GM19240 (cell line): ENCODE results near the gene GSDME.

ENCODE experiments used
- DNase-seq: peaks from one replicate; pipeline ENCODE4 v3.0.0; 2011; ENCODE audit warnings: low spot score; ENCODE audit not compliant: insufficient read length

Gene GSDME

DNA sequence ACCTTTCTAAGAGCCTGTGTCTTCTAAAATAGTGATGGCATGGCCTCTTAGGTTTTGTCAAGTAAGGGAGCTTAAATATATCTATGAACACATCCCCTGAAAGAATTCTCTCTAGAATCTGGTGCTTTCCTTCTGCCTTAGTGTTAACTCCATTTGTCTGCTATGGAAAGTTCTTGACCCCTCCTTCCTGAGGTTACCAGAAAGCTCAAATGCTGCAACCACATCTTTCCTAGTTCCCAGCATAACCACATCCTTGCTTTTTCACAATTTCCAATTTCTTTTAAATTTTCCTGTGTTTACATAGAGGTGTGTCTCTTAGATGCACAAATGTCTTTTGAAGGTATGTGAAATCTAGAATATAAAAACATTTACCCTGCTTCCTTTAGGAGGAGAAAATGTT, 16.4 kb upstream of the GSDME start:
- DNase-seq = no peak

DNA sequence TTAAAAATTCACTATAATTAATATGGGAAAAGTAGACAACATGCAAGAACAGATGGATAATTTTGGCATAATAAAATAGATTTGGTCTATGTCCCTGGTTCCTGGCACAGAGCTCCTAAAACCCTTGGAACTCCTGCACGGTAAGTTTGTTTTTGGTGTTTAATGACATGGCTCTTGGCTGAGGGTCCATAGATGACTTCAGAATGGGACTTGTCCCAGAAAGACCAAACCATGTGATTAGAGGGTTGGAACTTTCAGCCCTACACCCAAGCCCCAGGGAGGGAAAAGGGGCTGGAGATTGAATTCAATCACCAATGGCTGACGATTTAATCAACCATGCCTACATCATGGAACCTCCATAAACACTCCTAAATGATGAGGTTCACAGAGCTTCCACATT, 12.6 kb upstream of the GSDME start:
- no peak for DNase-seq

DNA sequence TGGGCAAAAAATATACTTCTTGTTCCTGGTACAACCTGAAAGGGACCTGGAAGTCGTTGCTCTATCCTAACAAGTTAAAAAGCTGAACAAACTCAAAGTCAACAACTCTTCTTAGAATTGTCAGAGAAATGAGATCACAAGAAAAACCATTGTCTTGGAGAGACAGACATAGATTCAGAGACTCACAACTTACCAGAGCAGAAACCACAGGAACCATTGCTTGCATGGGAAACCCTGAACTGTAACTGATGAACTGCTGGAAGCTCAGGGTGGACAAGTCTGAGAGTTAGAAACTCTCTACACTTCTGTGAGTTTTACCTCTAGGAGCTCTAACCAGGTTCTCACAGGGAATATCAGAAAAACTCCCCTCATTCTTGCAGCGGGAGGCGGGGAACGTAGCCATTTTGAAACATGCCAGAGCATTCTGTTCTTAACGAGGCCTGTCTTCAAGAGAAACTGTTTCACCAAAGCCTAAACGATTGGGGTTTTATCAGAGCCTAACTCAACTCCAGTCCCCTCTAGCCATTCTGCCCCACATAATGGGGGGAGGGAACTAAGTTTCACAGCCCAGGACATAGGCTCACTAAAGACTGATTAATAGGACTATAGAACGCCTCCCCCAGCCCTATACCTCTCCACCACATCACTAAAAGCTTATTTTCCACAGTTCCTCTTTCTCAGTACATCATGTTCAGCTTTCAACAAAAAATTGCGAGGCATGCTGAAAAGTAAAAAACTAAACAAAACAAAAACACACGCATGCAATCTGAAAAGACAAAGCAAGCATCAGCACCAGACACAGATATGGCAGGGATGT, 12.0 kb upstream of the GSDME start:
- DNase-seq = no peak

DNA sequence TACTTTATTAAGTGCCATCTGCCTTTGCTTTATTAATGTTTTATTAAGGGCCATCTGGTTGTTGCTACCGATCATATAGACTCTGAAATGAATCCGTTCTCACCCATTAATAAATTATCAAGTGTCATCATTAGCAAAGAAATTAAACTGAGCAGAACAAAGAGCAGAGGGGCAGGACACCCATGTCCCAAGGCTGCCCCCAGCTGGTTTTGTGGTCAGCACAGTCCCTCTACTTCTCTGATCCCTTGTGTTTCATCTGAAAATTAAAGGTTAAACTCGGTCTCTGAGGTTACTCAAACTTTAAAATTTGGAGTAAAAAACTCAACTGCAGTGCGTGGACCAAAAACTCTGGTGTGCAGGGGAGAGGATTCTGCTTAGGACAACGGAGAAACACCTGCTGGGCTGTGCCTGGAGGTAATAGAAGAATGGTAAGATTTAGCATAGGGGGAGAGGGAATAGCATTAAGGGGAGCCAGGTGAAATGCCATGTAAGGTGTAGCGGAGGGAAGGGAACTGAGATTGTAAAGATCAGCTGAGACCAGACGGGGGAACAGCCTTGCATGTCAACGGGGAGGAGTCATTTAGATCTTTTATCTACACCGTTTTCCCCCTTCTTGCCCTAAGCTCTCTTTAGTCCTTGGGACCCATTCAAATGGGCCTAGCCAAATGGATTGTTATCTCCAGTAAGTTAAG, 10.8 kb upstream of the GSDME start:
- DNase-seq = no peak

DNA sequence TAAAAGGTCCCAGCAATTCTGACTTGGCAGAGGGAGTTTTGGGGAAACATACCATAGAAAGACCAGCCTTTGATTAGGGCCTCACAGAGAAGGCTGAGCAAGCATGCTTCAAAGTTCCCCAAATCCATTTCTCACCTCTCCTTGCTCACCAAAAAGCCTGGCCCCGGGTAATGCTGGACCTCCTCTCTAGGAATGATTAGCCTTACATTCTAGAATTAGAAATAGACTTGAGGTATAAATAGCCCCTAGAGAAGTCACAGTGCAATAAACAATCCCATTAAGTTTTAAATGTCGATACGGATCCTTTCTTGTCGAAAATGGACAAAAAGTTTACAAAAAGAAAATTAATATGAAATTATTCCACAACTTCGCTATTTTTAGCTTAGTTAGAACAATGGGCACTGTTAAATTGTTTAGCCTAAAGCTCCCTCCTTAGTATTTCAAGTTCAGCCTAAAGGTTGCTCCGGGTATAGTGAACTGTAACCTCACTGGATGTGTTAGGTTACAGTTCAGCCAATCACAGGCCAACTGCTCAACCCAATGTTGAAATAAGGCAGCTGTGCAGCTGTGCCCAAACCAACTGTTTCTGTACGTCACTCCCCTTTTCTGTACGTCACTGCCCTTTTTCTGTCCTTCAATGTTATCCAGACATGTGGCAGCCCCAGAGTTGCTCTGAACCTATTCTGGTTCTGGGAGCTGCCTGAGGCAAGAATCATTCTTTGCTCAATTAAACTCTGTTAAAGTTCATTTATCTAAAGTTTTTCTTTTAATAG, 7.9 kb upstream of the GSDME start:
- DNase-seq = no peak

DNA sequence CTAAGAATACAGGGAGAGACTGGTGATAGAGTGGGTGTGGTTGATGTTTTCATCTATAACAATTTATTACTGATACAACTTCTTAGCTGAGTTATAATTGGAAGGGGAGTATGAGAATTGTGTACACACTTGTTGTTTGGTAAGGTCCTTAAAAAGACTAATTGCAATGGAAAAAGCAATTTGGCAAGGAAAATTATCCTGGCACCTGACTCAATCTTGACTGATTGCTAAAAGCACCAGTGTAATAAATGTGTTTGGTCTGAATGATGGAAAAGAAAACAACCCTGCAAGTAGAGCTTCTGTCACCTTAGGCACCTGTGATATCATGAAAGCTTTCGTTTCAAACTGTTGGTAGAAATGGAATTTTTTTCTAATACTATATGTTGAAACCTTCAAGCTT, 6.7 kb upstream of the GSDME start:
- DNase-seq = no peak

DNA sequence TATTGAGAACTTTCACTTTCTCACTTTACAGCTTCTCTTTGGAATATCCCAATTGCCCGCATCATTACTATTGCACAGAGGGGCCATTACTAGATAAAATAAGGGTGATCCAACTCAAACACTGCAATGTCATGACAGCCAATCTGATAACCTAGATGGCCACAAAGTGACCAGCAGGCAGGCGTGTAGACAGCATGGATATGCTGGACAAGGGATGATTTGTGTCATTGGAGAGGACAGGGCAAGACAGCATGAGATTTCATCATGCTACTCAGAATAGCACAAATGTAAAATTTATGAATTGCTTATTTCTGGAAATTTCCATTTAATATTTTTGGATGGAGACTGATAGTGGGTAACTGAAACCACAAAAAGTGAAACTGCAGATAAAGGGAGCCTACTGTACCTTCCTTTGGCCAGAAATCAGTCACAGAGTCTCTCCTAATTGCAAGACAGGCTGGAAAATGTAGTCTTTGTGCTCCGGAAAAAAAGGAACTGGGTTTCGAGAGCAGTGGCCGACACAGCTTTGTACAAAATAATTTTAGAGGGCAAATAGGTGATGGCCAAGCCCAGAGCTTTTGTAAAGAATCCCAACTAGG, 6.1 kb upstream of the GSDME start:
- DNase-seq = no peak

DNA sequence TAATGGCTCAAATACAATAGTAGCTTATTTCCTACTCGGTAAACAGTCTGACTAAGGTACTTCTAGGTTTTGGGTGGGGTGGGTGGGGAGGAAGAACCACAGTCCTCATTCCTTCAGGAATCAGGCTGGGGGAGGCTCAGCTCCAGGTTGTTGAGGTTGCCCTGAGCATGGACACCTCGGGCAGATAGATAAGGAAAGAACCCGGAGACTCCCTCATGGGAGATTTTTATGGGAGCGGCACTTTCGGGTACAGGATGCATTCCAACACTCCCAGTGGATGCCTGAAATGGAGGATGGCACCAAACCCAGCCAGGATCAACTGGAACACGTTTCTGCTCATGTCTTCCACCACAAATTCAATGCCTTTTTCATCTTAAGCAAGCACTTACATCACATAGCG, 5.5 kb upstream of the GSDME start:
- DNase-seq = no peak

DNA sequence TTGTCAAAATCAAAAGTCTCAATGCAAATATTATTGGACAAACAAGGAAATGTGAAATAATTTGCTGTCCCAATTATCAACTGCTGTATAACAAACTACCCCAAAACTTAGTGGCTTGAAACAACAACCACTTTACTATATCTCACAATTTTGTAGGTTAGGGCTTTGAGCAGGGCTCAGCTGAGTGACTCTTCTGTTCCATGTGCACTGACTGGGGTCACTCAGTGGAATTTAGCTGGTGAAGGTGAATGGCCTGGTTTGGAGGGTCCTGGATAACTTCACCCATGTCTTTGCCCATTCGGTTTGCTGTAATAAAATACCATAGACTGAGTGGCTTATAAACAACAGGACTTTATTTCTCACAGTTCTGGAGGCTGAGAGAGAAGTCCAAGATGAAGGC, 3.7 kb upstream of the GSDME start:
- no peak for DNase-seq

DNA sequence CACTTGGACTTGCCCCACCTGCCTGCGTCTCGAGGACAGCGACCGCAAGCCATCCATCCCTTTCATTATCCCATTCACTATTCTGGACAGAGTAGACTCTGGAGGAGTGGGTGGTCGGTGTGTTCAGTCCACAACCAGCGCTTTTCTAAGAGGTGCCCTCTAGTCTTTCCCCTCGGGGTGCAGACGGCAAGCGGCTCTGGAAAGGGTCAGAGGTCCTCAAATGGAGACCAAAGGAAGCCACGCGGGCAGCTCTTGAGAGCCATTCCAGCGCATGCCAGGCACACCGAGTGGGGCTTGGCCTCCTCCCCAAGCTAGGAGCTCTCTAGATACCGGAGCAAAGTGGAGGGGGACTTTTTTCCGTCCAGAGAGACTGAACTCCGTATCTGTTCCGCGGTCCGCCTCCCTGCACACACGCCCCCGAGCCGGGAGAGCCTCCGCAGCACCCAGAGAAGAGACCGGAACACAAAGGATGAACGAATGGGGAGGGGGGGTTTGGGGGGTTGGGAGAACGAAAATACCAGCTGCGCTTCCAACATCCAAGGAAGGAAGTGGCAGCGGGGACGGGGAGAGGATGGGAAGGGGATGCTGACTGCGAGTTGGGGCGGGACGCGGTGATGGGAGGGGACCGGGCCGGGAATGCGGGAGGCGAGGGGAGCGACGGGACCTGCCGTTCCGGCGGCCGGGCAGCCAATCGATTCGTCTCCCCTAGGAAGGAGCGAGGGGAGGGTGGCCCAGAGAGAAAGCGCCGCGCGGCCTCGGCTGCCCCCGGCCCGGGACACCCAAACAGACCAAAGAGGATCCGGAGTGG, 515 bp downstream of the GSDME start:
- DNase-seq = peak; percentile 14

DNA sequence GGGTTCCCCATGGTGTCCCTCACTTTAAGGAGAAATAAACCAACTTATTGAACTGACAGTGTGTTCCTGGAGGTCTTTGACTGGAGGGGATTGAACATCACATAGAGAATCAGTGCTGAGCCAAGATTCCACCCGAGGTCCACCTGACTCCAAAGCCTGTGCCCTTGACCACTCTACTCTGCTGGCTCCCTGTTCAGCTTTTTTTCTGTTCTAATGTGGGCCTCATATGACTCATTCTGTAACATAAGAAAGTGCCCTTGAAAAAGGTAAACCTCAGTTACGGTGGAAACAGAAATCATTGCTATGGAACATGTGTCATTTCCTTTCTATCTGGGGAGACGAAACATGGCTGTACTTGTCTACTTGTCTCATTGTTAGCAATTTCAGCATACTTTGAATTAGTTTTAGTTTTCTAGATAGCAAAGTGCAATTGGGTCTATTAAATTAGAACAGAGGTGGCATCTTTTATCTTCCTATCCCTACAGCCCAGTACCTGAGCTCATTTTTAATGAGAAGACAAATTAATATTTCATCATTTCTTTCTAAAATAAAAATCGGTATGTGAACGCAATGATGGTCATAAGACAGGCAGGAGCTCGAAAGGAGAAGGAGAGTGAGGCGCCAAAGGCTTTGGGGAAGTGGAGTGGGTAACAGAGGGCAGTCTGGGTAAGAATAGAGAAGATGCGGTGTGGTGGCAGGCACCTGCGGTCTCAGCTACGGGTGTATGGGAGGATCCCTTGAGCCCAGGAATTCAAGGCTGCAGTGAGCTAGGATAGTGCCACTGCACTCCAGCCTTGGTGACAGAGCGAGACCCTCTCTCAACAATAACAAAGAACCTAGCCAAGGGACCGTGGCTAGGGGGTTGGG, 1.5 kb downstream of the GSDME start:
- peak; percentile 24 for DNase-seq

DNA sequence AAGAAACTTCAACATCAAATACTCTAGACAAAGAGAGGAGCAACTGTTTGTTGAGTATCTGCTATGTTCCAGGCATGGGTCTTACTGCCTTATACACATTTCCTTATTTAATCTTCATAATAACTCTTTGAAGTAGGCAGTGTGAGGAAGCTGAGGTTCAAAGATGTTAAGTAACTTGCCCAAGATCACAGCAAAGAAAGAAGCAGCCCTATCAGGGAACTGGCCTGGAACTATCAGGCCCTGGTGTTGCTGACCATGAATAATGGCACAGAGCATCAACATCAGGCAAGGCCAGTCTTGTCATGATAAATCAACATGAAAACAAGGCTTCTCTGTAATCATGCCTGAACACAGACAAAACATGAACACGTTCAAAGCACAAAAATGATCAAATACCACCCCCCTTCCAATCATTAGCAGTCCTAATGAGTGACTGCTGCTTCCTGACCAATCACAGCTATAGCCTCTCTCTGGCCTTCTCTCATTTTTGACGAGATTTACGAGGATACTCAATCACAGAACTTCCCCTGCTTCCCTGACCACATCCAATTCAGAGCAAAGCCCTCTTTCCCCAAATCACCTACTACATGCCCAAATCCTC, 2.3 kb downstream of the GSDME start:
- DNase-seq = no peak

DNA sequence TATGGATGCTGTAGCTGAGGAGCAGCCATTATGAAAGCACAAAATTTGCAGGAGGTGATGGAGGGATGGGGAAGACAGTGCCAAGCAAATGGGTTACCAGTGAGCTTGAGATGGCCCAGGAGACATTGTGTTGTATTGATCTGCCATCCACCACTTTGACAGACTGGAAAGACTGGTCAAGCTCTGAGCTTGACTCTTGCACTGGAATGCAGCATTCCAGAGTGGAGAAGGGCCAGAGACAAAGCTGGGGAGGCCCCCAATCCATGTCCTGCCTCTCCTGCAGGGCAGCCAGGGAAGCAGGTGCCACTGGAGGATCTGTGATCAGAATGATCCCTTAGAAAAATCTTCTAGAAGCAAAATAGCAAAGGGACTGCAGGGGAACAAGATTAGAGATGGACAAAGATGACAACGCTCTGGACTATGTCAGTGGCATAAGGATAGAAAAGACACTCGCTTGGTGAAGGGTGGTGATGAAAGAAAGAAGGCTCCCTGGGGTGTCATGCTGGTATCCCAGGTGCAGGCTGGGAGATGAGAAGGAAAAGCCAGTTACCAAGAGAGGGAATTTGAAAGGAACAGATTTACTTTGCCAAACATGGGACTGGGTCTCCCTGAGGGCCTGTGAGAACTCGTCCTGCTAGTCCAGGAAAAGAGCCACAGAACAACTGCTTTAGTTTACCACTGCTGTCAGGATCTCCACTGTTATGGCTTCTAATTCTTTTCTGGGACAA, 5.0 kb downstream of the GSDME start:
- DNase-seq = no peak

DNA sequence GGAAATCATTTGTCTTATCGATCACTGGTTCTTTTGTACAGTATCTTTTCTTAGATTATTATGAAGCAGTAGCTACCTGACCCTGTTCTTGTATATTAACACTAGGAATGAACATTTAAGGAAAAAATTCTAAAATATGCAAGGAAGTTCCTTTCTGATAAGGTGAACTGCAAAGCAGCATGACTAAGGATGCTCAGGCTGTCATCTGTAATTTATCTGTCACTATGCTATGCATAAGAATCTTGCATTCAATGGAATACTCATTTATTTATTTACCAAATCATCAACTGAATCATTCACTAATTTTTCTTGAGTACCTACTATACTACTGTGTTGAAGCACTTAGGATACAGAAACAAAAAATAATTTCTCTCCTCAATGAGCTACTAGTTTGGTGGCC, 5.8 kb downstream of the GSDME start:
- no peak for DNase-seq

DNA sequence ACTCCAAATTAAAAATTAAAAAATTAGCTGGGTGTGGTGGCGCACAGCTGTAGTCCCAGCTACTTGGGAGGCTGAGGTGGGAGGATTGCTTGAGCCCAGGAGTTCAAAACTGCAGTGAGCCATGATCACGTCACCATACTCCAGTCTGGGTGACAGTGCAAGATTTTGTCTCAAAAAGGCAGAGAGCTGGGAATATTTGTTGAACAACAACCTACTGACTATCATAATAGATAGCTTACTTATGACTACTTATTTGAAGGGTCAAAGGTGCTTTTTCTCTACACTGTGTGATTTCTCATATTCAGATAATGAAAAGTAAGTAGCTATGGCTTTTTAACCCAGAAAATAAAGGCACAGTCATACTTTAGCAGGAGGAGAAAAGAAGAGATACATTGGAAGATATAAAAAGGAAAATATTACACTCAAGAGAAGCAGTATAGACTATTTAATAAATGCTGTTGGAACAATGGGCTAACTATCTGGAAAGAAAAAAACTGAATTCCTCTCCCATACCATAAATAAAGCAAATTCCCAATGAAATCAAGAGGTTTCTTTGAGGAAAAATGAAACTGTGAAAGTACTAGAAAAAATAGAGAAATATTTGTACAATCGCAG, 6.7 kb downstream of the GSDME start:
- DNase-seq = no peak

DNA sequence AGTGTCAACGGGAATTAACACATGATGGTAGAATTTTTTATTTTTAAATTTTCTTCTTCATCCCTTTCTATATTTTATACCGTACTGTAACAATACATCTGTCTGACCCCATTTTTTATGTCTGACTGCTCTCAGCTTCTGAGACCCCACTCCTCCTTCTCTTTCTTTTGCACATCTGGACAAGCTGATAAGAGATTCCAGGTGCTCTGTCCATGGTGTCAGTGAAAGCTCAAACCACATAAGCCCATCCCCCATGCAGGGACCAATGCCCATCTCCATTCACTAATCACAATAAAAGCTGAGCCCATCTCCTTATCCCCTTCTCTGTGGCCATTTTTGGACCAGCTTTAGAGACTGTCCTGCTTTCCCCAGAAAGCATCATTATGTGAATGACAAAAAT, 8.7 kb downstream of the GSDME start:
- DNase-seq = no peak

DNA sequence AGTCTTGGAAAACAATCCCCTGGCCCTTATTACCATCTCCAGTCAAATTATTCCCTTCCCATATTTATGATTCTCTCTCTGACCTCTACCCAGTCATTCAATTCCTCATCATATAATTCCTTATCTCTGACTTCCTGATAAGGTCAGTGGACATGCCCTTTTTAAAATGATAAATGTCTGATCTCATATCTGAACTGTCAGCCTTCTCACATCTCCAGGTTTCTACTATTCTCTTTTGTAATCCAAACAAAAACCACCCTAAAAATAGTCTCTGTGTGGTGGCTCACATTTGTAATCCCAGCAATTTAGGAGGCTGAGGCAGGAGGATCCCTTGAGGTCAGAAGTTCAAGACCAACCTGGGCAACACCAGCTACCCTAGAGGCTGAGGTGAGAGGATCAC, 11.9 kb downstream of the GSDME start:
- no peak for DNase-seq

DNA sequence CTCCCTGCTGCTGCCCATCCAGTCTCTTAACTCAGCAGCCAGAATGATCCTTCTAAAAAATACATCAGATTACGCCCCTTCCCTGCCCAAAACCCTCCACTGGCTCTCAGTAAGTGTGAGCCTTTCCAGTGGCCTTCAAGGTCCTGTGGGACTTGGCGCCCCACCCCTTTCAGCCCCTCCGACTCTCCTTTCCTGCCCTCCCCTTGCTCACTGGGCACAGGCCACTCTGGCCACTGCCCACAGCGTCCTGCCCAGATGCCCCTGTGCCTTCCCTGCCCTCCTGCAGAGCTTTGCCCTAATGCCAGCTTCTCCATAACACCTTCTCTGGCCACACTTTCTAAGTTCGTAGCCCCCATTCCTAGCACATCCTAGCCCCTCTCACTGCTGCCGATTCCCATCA, 13.8 kb downstream of the GSDME start:
- no peak for DNase-seq
